CD4-positive, alpha-beta T cell treated with Interleukin-6 for 4 hours (primary cell): ENCODE data around the gene PES1.
"Not testable (repeated sequence)": the region's sequence is repeated elsewhere in the genome, so short reads cannot be mapped to it uniquely, and the experiment has no call there.

Experiments used
- DNase-seq: peaks from one replicate; pipeline ENCODE4 v3.0.0-alpha.2; 2020; ENCODE audit warnings: mixed read lengths

The PES1 gene

DNA sequence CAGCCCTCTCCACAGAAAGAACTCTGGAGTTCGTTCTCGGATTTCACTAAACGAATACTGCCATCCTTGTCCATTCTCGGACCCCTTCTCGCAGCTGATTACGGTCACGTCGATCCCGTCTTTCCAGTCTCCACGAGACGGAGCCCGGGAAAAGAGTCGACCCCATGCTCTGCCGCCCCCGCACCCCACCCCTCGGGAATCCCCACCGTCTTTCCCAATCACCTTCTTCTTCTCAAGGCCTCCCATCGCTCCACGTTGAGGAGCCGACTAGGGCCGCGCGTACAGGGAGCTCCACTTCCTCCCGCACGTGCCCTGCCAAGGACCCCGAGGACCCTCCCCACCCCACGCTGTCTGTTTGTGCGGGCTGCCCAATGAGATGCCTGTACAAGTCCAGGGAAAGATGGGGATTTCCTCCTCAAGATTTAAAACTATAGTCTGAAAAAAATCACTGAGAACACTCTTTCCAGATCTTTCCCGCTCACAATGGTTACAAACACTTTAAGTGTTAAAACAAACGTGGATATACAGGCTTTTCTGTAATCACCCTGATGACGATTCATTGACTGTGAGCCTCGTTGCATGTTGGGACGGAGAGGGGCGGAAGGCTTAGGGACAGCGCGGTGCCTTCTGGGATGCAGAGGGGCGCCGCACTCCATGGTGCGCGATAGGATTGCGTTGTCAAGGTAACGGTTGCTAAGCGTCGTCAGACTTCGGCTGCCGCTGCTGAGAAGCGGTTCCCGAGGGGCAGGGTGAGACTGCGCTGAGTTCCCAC, at the start of gene PES1:
PES1 (minus strand) TSS at position 323 of the 772 bp plus-strand sequence; CDS start at position 246, 77 bp downstream.
- peak; percentile 95 for DNase-seq

- DNase-seq = no peak
Measured at GRCh38 chr22:30640839-30641430, 49.2 kb upstream of the PES1 start.

GRCh38 chr22:30640361-30640760, 48.7 kb upstream of the PES1 start:
- DNase-seq = no peak

- no peak for DNase-seq
Measured at GRCh38 chr22:30637701-30638114, 46.0 kb upstream of the PES1 start.

GRCh38 chr22:30636226-30637077, 44.7 kb upstream of the PES1 start:
- peak; percentile 25 for DNase-seq

- DNase-seq = peak; percentile 97
Measured at GRCh38 chr22:30635273-30636225, 43.8 kb upstream of the PES1 start, which contains the start of gene SLC35E4. Gene SLC35E4 (plus strand): TSS chr22:30635781. CDS start chr22:30636451, 670 bp downstream.

DNA sequence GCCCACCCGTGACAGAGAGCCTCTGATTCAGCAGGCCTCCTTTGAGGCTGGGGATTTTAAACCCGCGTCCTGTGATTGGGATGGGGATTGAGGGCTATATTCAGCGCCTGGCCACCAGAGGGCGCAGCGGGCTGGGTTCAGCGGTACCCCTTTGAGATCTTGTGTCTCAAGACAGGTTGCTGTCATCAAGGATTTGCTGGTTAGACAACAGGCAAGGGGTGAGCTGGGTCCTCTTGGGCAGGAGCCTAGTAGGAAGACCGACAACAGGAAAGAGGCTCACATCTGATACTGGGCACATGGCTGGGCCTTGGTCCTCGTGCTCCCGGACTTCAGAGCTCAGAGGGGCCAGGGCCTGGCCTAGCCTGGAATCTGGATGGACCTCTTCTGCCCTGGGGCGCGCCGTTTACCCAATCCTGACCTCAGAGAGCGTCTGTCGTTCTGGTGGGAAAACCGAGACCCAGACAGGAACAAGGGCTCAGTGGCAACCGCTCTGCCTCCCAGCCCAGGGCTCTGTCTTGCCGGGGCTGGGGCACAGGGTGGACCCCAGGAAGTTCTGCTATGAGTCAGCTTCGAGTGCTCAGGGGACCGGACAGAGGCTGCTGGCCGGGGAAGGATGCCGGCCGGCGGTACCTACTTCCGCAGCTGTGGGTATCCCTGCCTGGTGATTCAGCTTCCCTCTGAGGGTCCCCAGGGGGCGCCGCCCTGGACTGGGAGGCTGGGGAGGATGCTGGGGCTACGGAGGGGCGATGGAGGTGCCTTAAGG, 42.9 kb upstream of the PES1 start:
- DNase-seq = peak; percentile 93

GRCh38 chr22:30631469-30631868, 39.8 kb upstream of the PES1 start:
- DNase-seq = not testable (repeated sequence)

- DNase-seq = no peak
Measured at GRCh38 chr22:30628491-30628890, 36.8 kb upstream of the PES1 start.

DNA sequence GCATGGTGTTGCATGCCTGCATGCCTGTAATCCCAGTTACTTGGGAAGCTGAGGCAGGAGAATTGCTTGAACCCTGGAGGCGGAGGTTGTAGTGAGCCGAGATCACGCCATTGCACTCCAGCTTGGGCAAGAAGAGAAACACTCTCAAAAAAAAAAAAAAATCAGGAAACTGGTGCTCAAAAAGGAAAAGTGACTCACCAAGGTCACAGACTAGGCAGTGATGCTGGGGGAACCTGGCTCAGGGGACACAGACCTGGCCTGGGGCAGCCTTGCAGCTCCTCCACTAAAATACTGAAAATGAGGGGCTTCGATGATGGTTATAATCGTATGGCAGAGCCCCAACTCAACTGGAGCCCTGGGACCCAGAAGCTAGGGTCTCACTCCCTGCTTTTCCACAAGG, 35.8 kb upstream of the PES1 start:
- DNase-seq = no peak

DNA sequence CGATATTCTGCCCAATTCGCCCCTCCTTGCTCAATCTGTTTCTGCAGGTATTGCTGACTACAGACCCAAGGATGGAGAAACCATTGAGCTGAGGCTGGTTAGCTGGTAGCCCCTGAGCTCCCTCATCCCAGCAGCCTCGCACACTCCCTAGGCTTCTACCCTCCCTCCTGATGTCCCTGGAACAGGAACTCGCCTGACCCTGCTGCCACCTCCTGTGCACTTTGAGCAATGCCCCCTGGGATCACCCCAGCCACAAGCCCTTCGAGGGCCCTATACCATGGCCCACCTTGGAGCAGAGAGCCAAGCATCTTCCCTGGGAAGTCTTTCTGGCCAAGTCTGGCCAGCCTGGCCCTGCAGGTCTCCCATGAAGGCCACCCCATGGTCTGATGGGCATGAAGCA, 34.7 kb upstream of the PES1 start:
- no peak for DNase-seq

GRCh38 chr22:30619909-30620308, 28.2 kb upstream of the PES1 start:
- not testable (repeated sequence) for DNase-seq

- no peak for DNase-seq
Measured at GRCh38 chr22:30617819-30618218, 26.1 kb upstream of the PES1 start.

DNA sequence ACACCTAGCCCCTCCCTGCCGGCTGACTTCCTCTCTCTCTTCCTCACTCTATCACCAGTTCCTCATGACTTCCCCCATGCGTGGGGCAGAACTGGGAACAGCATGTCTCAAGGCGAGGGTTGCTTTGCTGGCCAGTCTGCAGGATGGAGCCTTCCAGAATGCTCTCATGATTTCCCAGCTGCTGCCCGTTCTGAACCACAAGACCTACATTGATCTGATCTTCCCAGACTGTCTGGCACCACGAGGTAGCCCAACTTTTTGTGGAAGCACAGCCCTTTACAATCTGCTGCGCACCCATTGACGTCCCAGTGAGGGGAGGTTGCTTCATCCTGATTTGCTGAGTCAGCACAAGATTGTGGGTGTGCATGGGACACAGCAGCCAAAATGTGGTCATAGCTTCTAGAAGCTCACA, 23.8 kb upstream of the PES1 start:
- no peak for DNase-seq

- no peak for DNase-seq
Measured at GRCh38 chr22:30614879-30615278, 23.2 kb upstream of the PES1 start.

GRCh38 chr22:30614268-30614667, 22.6 kb upstream of the PES1 start:
- DNase-seq = no peak

GRCh38 chr22:30612789-30613188, 21.1 kb upstream of the PES1 start:
- no peak for DNase-seq

DNA sequence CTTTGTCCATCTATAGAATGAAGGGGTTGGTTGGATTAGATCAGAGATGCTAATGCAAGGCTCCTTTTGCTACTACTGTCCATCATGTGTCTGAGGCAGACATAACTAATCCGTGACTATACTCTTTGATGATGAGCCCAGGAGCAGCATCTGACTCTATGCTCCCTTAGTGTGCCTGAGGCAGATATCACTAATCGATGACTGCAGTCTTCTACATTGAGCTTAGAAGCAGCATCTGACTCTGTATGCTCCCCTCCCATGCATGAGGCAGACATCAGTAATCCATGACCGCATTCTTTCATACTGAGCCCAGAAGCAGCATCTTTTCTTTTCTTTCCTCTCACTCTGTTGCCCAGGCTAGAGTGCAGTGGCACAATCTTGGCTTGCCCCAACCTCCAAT, 19.5 kb upstream of the PES1 start:
- no peak for DNase-seq

DNA sequence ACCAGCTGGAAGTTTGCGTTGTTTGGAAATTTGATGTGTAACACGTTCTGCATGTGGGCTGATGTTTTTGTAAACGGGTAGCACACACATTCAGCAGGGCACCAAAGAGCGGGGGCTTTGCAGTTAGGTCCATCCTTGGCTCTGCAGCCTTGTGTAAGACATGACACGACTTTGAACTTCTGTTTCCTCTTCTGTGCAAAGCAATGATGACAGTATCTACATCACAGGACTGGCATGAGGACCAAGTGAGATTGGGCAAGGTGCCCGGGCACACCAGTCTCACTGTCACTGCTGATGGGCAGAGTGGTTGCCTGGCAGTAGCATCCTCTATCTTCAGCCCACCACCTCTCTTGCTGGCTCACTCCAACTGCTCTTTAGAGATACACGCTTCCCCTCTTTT, 18.6 kb upstream of the PES1 start:
- DNase-seq = no peak

DNA sequence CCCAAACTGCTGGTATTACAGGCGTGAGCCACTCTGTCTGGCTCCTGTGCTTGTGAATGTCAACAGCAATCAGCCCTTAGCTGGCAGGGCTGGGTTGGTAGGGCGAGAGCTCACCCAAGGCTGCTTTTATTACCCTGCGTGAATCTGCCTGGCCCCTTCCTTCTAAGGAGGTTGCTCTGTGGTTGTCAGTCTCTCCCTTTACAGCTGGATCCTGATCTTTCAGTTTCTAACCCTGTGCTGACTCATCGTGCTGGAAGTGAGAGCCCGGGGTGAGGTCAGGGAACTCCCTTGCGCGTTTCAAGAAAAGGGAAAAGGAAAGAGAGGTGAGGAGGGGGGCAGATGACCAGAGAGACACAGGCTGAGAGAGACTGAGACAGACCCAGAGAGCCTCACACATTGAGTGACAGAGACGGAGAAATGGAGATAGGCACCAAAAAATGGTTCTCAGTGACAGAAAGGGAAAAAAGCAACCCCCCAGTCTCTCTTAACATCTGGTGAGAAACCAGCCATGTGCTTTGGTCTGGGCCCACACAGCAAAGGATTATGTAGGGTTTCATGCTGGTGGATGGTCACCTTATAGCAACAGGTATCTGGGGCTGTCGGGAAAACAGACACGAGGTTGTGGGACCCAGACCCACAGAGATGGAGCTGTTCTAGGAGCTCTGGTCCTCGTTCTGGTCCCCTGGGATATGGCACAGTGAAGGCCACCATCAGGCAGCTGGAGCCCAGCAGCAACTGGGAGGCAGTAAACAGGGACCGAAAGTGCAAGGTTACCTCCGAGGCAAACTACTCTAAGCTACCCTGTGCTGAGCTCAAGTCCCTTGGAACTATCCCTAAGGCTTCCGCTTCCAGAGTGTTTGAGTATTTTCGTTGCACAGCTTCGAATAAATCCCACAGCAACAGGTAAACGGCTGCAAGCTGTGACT, 17.8 kb upstream of the PES1 start:
- DNase-seq = no peak
